Nephron (organoid): ENCODE measurements around the gene NPTX1.

Experiments
- H3K27ac Mint-ChIP-seq, 3 experiments: 2 replicates each; pipeline ENCODE4 v1.8.0; 2020; ENCODE audit warnings: mixed read lengths in 3 of 3, mild to moderate bottlenecking in 2 of 3, moderate library complexity in 1 of 3
- H3K27me3 Mint-ChIP-seq: 2 replicates; pipeline ENCODE4 v1.8.0; 2021; ENCODE audit warnings: low read depth, mild to moderate bottlenecking, moderate library complexity, mixed read lengths
- H3K36me3 Mint-ChIP-seq: 2 replicates; pipeline ENCODE4 v1.8.0; 2020; ENCODE audit warnings: low read depth, mixed read lengths
- H3K4me1 Mint-ChIP-seq: 2 replicates; pipeline ENCODE4 v1.8.0; 2020; ENCODE audit warnings: mixed read lengths
- H3K4me3 Mint-ChIP-seq, 3 experiments: 2 replicates each; pipeline ENCODE4 v1.8.0; 2020; ENCODE audit warnings: mild to moderate bottlenecking in 3 of 3, mixed read lengths in 3 of 3, moderate library complexity in 2 of 3
- H3K9me3 Mint-ChIP-seq: 2 replicates; pipeline ENCODE4 v1.8.0; 2020; ENCODE audit warnings: mixed read lengths
- CTCF ChIP-seq, 3 experiments: fragments of 200-600 bp; sonication (generic); IDR thresholded peaks; one replicate each; pipeline ENCODE4 v1.5.0; 2021; ENCODE audit warnings: antibody characterized with exemption in 3 of 3; ENCODE audit not compliant: unreplicated experiment in 3 of 3

NPTX1 gene

GRCh38 chr17:80424878-80425765 is 51.3 kb downstream of the NPTX1 start:
- TF ChIP-seq CTCF (IDR thresholded peaks at IDR 0.05; ENCODE audit: unreplicated experiment in 3 of 3), result no peak
- Mint-ChIP-seq H3K9me3 (no peaks in the 10 kb centered on the region), H3K27ac (no peak overlapping the region), H3K4me1 (no peaks in the 10 kb centered on the region), H3K4me3 (no peak overlapping the region), H3K27me3 (no peaks in the 10 kb centered on the region), H3K36me3 (peaks cover under 1% of the 10 kb centered on the region)

GRCh38 chr17:80424261-80424660 is 52.1 kb downstream of the NPTX1 start:
- no peak for TF ChIP-seq CTCF (IDR thresholded peaks at IDR 0.05; ENCODE audit: unreplicated experiment in 3 of 3)

GRCh38 chr17:80423536-80424225 is 52.7 kb downstream of the NPTX1 start:
- no peak overlapping the region for H3K4me3 Mint-ChIP-seq
- no peak overlapping the region for H3K27ac Mint-ChIP-seq
- peaks cover 9% of the 10 kb centered on the region for H3K36me3 Mint-ChIP-seq
- no peaks in the 10 kb centered on the region for H3K4me1 Mint-ChIP-seq
- no peaks in the 10 kb centered on the region for H3K9me3 Mint-ChIP-seq
- no peaks in the 10 kb centered on the region for H3K27me3 Mint-ChIP-seq
- no peak for TF ChIP-seq CTCF (IDR thresholded peaks at IDR 0.05; ENCODE audit: unreplicated experiment in 3 of 3)

More at GRCh38 chr17:80424261-80424660, 52.1 kb downstream of the NPTX1 start:
- Mint-ChIP-seq H3K36me3 (peaks cover 9% of the 10 kb centered on the region), H3K27ac (no peak overlapping the region), H3K9me3 (no peaks in the 10 kb centered on the region), H3K27me3 (no peaks in the 10 kb centered on the region), H3K4me1 (no peaks in the 10 kb centered on the region), H3K4me3 (no peak overlapping the region)

- TF ChIP-seq CTCF (IDR thresholded peaks at IDR 0.05; ENCODE audit: unreplicated experiment in 3 of 3), result no peak
- Mint-ChIP-seq H3K27ac (no peak overlapping the region), H3K36me3 (peaks cover 14% of the 10 kb centered on the region), H3K9me3 (no peaks in the 10 kb centered on the region), H3K4me3 (no peak overlapping the region), H3K4me1 (peaks cover 4% of the 10 kb centered on the region), H3K27me3 (no peaks in the 10 kb centered on the region)
Measured at GRCh38 chr17:80422981-80423380, 53.4 kb downstream of the NPTX1 start.

- Mint-ChIP-seq H3K27ac (no peak overlapping the region), H3K4me1 (peaks cover 11% of the 10 kb centered on the region), H3K9me3 (no peaks in the 10 kb centered on the region), H3K36me3 (peaks cover 17% of the 10 kb centered on the region), H3K4me3 (no peak overlapping the region), H3K27me3 (no peaks in the 10 kb centered on the region)
- TF ChIP-seq CTCF (IDR thresholded peaks at IDR 0.05; ENCODE audit: unreplicated experiment in 3 of 3), result no peak
Measured at GRCh38 chr17:80422276-80422675, 54.1 kb downstream of the NPTX1 start.
